WTC11 (cell line): ENCODE measurements around the gene C2orf49. TPM values are rescaled to one million over a fixed set of nuclear protein-coding genes. Genes with fewer than 3 reads are reported as not detected.
A peak's percentile ranks its signal among the peaks of the same experiment; 100 is the strongest.

Experiments
- CREB1 ChIP-seq: sonication (generic); formaldehyde crosslinking; IDR thresholded peaks from 2 replicates; pipeline ENCODE4 v1.8.0; 2023; ENCODE audit warnings: mild to moderate bottlenecking, missing genetic modification reagents
- E2F1 ChIP-seq: sonication (generic); formaldehyde crosslinking; IDR thresholded peaks from 2 replicates; pipeline ENCODE4 v1.8.0; 2022; ENCODE audit warnings: mild to moderate bottlenecking, missing genetic modification reagents
- E2F5 ChIP-seq: sonication (generic); formaldehyde crosslinking; IDR thresholded peaks from 2 replicates; pipeline ENCODE4 v1.8.1; 2022; ENCODE audit warnings: mild to moderate bottlenecking, moderate library complexity, missing genetic modification reagents
- ETV6 ChIP-seq: sonication (generic); formaldehyde crosslinking; IDR thresholded peaks from 2 replicates; pipeline ENCODE4 v1.8.1; 2022; ENCODE audit warnings: mild to moderate bottlenecking, missing genetic modification reagents
- FOXJ3 ChIP-seq: sonication (generic); formaldehyde crosslinking; IDR thresholded peaks from 2 replicates; pipeline ENCODE4 v1.9.0; 2021; ENCODE audit warnings: missing genetic modification reagents, mild to moderate bottlenecking, borderline replicate concordance
- FOXK1 ChIP-seq: sonication (generic); formaldehyde crosslinking; IDR thresholded peaks from 2 replicates; pipeline ENCODE4 v1.8.0; 2022; ENCODE audit warnings: mild to moderate bottlenecking, moderate library complexity, missing genetic modification reagents
- FOXP4 ChIP-seq: sonication (generic); formaldehyde crosslinking; IDR thresholded peaks from 2 replicates; pipeline ENCODE4 v1.8.0; 2022; ENCODE audit warnings: mild to moderate bottlenecking, missing genetic modification reagents
- GTF2I ChIP-seq: fragments of 250-450 bp; sonication (Bioruptor Pico); conservative IDR thresholded peaks from 2 replicates; pipeline ENCODE4 v1.4.0; 2021; ENCODE audit warnings: mild to moderate bottlenecking
- HMGA2 ChIP-seq: fragments of 250-450 bp; sonication (Bioruptor Pico); IDR thresholded peaks from 2 replicates; pipeline ENCODE4 v1.4.0; 2021; ENCODE audit warnings: mild to moderate bottlenecking, moderate library complexity
- NFYB ChIP-seq: sonication (generic); formaldehyde crosslinking; conservative IDR thresholded peaks from 2 replicates; pipeline ENCODE4 v1.8.0; 2022; ENCODE audit warnings: low read depth, missing genetic modification reagents
- OVOL2 ChIP-seq: fragments of 250-450 bp; sonication (Bioruptor Pico); IDR thresholded peaks from 2 replicates; pipeline ENCODE4 v1.9.0; 2021; ENCODE audit warnings: mild to moderate bottlenecking, borderline replicate concordance
- SP1 ChIP-seq: sonication (generic); formaldehyde crosslinking; conservative IDR thresholded peaks from 2 replicates; pipeline ENCODE4 v1.8.1; 2022; ENCODE audit warnings: missing genetic modification reagents
- TCF7 ChIP-seq: sonication (generic); formaldehyde crosslinking; IDR thresholded peaks from 2 replicates; pipeline ENCODE4 v1.8.0; 2022; ENCODE audit warnings: mild to moderate bottlenecking, low read depth, missing genetic modification reagents, moderate library complexity
- TEAD1 ChIP-seq: sonication (generic); formaldehyde crosslinking; IDR thresholded peaks from 2 replicates; pipeline ENCODE4 v1.8.0; 2022; ENCODE audit warnings: mild to moderate bottlenecking, missing genetic modification reagents
- USF2 ChIP-seq: sonication (generic); formaldehyde crosslinking; IDR thresholded peaks from 2 replicates; pipeline ENCODE4 v1.8.1; 2023; ENCODE audit warnings: mild to moderate bottlenecking, missing genetic modification reagents, moderate library complexity
- ZBTB21 ChIP-seq: sonication (generic); formaldehyde crosslinking; IDR thresholded peaks from 2 replicates; pipeline ENCODE4 v1.8.1; 2023; ENCODE audit warnings: mild to moderate bottlenecking, missing genetic modification reagents, borderline replicate concordance
- ZNF138 ChIP-seq: sonication (generic); formaldehyde crosslinking; conservative IDR thresholded peaks from 2 replicates; pipeline ENCODE4 v1.8.1; 2022; ENCODE audit warnings: mild to moderate bottlenecking, moderate library complexity, missing genetic modification reagents
- ZNF396 ChIP-seq: fragments of 250-450 bp; sonication (Bioruptor Pico); IDR thresholded peaks from 2 replicates; pipeline ENCODE4 v1.8.0; 2021; ENCODE audit warnings: mild to moderate bottlenecking, moderate library complexity, borderline replicate concordance
- ZNF671 ChIP-seq: fragments of 250-450 bp; sonication (Bioruptor Pico); IDR thresholded peaks from 2 replicates; pipeline ENCODE4 v1.8.0; 2021; ENCODE audit warnings: mild to moderate bottlenecking
- total RNA-seq: library from RNA; stranded (reverse); gene quantifications from 3 replicates; pipeline ENCODE4 v1.2.3, GENCODE V29; 2021
- TF ChIP-seq, protein P1 (sequence below): fragments of 250-450 bp; sonication (Bioruptor Pico); conservative IDR thresholded peaks from 2 replicates; pipeline ENCODE4 v1.9.0; 2021; ENCODE audit warnings: mild to moderate bottlenecking
- TF ChIP-seq, protein P2 (sequence below): sonication (generic); formaldehyde crosslinking; IDR thresholded peaks from 2 replicates; pipeline ENCODE4 v1.8.1; 2023; ENCODE audit warnings: mild to moderate bottlenecking, missing genetic modification reagents, moderate library complexity
- TF ChIP-seq, protein P3 (sequence below): sonication (generic); formaldehyde crosslinking; IDR thresholded peaks from 2 replicates; pipeline ENCODE4 v1.8.0; 2023; ENCODE audit warnings: missing genetic modification reagents, mild to moderate bottlenecking, borderline replicate concordance
- TF ChIP-seq, protein P4 (sequence below): fragments of 250-450 bp; sonication (Bioruptor Pico); IDR thresholded peaks from 2 replicates; pipeline ENCODE4 v1.9.0; 2021; ENCODE audit warnings: mild to moderate bottlenecking

C2orf49 gene
- total RNA-seq, 1 experiment from 2014 or later, result 15.9 TPM

GRCh38 chr2:105337122-105338019 lies at the start of gene C2orf49 (continued):
- TF ChIP-seq, protein P1, sequence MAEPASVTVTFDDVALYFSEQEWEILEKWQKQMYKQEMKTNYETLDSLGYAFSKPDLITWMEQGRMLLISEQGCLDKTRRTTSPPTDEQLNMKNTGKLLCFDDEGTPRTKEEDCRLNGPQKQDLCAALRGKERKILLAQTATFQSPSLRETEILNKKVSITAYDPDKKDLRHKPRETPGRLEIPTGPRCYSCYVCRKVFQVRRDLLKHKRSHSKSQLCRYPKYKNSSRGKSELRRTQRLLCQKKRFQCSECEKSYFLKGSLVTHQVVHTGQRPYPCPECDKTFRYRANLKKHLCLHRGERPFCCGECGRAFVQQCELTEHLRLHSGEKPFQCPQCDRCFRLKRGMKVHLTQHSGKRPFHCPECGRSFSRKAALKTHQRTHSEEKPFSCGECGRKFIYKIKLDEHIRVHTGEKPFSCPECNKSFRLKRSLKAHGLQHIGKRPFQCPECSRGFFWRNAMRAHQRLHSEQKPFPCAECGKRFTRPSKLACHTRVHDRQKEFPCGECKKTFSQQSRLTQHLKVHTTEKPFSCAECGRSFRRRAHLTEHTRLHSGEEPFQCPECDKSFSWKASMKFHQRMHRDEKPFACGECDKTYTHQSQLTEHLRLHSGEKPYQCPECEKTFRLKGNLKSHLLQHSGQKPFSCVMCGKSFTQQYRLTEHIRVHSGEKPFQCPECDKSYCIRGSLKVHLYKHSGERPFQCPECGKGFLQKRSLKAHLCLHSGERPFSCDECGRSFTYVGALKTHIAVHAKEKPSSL (CRISPR knock-in tag), result no peak
- TF ChIP-seq E2F5 (CRISPR knock-in tag) (no peak), TEAD1 (CRISPR knock-in tag) (peak; percentile 63; the same call in 1 of the 2 replicates), HMGA2 (CRISPR knock-in tag) (no peak), GTF2I (CRISPR knock-in tag) (no peak), OVOL2 (CRISPR knock-in tag) (no peak), ZNF138 (CRISPR knock-in tag) (no peak), SP1 (CRISPR knock-in tag) (peak; percentile 86), USF2 (CRISPR knock-in tag) (no peak), CREB1 (CRISPR knock-in tag) (peak; percentile 81), FOXK1 (peak; percentile 95), ZNF396 (no peak), TCF7 (CRISPR knock-in tag) (no peak), FOXJ3 (CRISPR knock-in tag) (no peak), ZBTB21 (CRISPR knock-in tag) (no peak), ZNF671 (no peak), FOXP4 (CRISPR knock-in tag) (no peak), ETV6 (CRISPR knock-in tag) (no peak), E2F1 (CRISPR knock-in tag) (no peak), NFYB (CRISPR knock-in tag) (0 out of 2 replicates have a peak, but pooled peaks have one; percentile 9)
- TF ChIP-seq, protein P2, sequence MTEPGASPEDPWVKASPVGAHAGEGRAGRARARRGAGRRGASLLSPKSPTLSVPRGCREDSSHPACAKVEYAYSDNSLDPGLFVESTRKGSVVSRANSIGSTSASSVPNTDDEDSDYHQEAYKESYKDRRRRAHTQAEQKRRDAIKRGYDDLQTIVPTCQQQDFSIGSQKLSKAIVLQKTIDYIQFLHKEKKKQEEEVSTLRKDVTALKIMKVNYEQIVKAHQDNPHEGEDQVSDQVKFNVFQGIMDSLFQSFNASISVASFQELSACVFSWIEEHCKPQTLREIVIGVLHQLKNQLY (CRISPR knock-in tag), result no peak
- TF ChIP-seq, protein P3, sequence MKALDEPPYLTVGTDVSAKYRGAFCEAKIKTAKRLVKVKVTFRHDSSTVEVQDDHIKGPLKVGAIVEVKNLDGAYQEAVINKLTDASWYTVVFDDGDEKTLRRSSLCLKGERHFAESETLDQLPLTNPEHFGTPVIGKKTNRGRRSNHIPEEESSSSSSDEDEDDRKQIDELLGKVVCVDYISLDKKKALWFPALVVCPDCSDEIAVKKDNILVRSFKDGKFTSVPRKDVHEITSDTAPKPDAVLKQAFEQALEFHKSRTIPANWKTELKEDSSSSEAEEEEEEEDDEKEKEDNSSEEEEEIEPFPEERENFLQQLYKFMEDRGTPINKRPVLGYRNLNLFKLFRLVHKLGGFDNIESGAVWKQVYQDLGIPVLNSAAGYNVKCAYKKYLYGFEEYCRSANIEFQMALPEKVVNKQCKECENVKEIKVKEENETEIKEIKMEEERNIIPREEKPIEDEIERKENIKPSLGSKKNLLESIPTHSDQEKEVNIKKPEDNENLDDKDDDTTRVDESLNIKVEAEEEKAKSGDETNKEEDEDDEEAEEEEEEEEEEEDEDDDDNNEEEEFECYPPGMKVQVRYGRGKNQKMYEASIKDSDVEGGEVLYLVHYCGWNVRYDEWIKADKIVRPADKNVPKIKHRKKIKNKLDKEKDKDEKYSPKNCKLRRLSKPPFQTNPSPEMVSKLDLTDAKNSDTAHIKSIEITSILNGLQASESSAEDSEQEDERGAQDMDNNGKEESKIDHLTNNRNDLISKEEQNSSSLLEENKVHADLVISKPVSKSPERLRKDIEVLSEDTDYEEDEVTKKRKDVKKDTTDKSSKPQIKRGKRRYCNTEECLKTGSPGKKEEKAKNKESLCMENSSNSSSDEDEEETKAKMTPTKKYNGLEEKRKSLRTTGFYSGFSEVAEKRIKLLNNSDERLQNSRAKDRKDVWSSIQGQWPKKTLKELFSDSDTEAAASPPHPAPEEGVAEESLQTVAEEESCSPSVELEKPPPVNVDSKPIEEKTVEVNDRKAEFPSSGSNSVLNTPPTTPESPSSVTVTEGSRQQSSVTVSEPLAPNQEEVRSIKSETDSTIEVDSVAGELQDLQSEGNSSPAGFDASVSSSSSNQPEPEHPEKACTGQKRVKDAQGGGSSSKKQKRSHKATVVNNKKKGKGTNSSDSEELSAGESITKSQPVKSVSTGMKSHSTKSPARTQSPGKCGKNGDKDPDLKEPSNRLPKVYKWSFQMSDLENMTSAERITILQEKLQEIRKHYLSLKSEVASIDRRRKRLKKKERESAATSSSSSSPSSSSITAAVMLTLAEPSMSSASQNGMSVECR (CRISPR knock-in tag), result peak; percentile 64; the same call in 1 of the 2 replicates
- TF ChIP-seq, protein P4, sequence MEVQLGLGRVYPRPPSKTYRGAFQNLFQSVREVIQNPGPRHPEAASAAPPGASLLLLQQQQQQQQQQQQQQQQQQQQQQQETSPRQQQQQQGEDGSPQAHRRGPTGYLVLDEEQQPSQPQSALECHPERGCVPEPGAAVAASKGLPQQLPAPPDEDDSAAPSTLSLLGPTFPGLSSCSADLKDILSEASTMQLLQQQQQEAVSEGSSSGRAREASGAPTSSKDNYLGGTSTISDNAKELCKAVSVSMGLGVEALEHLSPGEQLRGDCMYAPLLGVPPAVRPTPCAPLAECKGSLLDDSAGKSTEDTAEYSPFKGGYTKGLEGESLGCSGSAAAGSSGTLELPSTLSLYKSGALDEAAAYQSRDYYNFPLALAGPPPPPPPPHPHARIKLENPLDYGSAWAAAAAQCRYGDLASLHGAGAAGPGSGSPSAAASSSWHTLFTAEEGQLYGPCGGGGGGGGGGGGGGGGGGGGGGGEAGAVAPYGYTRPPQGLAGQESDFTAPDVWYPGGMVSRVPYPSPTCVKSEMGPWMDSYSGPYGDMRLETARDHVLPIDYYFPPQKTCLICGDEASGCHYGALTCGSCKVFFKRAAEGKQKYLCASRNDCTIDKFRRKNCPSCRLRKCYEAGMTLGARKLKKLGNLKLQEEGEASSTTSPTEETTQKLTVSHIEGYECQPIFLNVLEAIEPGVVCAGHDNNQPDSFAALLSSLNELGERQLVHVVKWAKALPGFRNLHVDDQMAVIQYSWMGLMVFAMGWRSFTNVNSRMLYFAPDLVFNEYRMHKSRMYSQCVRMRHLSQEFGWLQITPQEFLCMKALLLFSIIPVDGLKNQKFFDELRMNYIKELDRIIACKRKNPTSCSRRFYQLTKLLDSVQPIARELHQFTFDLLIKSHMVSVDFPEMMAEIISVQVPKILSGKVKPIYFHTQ (CRISPR knock-in tag), result no peak
